HepG2 (cell line): ENCODE results near the gene NXF3. TPM values are rescaled to one million over a fixed set of nuclear protein-coding genes. Genes with fewer than 3 reads are reported as not detected.
"Not testable (repeated sequence)": the region's sequence is repeated elsewhere in the genome, so short reads cannot be mapped to it uniquely, and the experiment has no call there.

Experiments used
- ATAC-seq: fragments of 200-7000 bp; cut with Tn5 transposase; 3 replicates; pipeline ENCODE4 v1.9.1; 2020; ENCODE audit warnings: mild to moderate bottlenecking, moderate library complexity
- BruUV-seq: library from RNA; stranded (reverse); fragments of 400-500 nt; replicated peaks from 2 replicates; lab custom pipeline; 2021; lab: Mats Ljungman, UMichigan
- CTCF ChIA-PET: fragments of 300-600 bp; formaldehyde crosslinking; extraction: SDS; loops from one replicate; lab custom pipeline; 2021; ENCODE audit warnings: low total read pairs, inconsistent platforms, low intra/inter-chr PET ratio; lab: Yijun Ruan, JAX
- POLR2A ChIA-PET: fragments of 350-600 bp; sonication (Branson Sonifier 250); formaldehyde crosslinking; loops from one replicate; lab custom pipeline; 2020; ENCODE audit warnings: antibody characterized with exemption, inconsistent platforms; lab: Yijun Ruan, JAX
- DNase-seq: peaks from one replicate; pipeline ENCODE4 v3.0.0-alpha.2; 2015; ENCODE audit warnings: low spot score
- FAIRE-seq: peaks from 3 replicates; lab custom pipeline; 2011; peaks lifted over from hg19 to GRCh38; lab: Jason Lieb, UNC
- H2AFZ ChIP-seq: one replicate; pipeline ENCODE4 v1.6.1; 2011; ENCODE audit warnings: low read length, inconsistent platforms
- H3K27ac ChIP-seq: fragments of 300-600 bp; 3 replicates; pipeline ENCODE4 v1.8.0; 2011; ENCODE audit warnings: mixed run types, mild to moderate bottlenecking, mixed read lengths, low read length, inconsistent platforms; ENCODE audit not compliant: insufficient read depth; ENCODE audit errors: extremely low read length
- H3K27me3 ChIP-seq, 2 experiments: fragments of 200-600 bp in 1 of 2; 2 replicates in 1 of 2; 3 replicates in 1 of 2; pipeline versions ENCODE4 v1.6.0 to v1.8.0; 2011; ENCODE audit warnings: low read length in 2 of 2, mild to moderate bottlenecking in 2 of 2, moderate library complexity in 2 of 2, inconsistent platforms in 1 of 2; ENCODE audit not compliant: insufficient read depth in 2 of 2, control insufficient read depth in 1 of 2
- H3K36me3 ChIP-seq, 2 experiments: fragments of 200-600 bp in 1 of 2; replicated peaks in 1 of 2; 2 replicates in 1 of 2; 3 replicates in 1 of 2; pipeline versions ENCODE4 v1.5.1 to v1.8.0; 2011; ENCODE audit warnings: low read length in 2 of 2, inconsistent platforms in 1 of 2; ENCODE audit not compliant: insufficient read depth in 2 of 2, control insufficient read depth in 1 of 2
- H3K4me1 ChIP-seq: 2 replicates; pipeline ENCODE4 v1.5.1; 2012; ENCODE audit warnings: low read length, inconsistent platforms; ENCODE audit not compliant: insufficient read depth
- H3K4me2 ChIP-seq: 2 replicates; pipeline ENCODE4 v1.6.0; 2011; ENCODE audit warnings: low read depth, low read length, inconsistent platforms
- H3K4me3 ChIP-seq, 3 experiments: fragments of 200-600 bp in 1 of 3; sonication (generic), shearing (Covaris generic) in 1 of 3; replicated peaks in 1 of 3; 2 replicates each; pipeline ENCODE4 v1.5.1; 2011 to 2016; ENCODE audit warnings: low read length in 3 of 3, inconsistent platforms in 2 of 3, low read depth in 2 of 3, mild to moderate bottlenecking in 2 of 3, control low read depth in 1 of 3, mixed read lengths in 1 of 3; ENCODE audit not compliant: insufficient read depth in 1 of 3
- H3K79me2 ChIP-seq: one replicate; pipeline ENCODE4 v1.6.1; 2011; ENCODE audit warnings: low read length, inconsistent platforms; ENCODE audit not compliant: insufficient read depth
- H3K9ac ChIP-seq: 2 replicates; pipeline ENCODE4 v1.6.0; 2011; ENCODE audit warnings: mild to moderate bottlenecking, low read depth, low read length, inconsistent platforms; ENCODE audit not compliant: insufficient read depth
- H3K9me3 ChIP-seq: 2 replicates; pipeline ENCODE4 v1.5.1; 2012; ENCODE audit warnings: mild to moderate bottlenecking, low read length
- H4K20me1 ChIP-seq: 2 replicates; pipeline ENCODE4 v1.6.0; 2011; ENCODE audit warnings: inconsistent platforms, mild to moderate bottlenecking, low read length, moderate library complexity; ENCODE audit not compliant: insufficient read depth
- WGBS: methylation state at CpG from one replicate; pipeline ENCODE4 v1.1.6; 2017; ENCODE audit warnings: low lambda C conversion rate; 5-methylcytosine and 5-hydroxymethylcytosine counted together
- in situ Hi-C: cut with HindIII; loops from 2 replicates; pipeline ENCODE4 v1.10.0; 2017; ENCODE audit warnings: low pct_unique_long_range_greater_than_20kb; ENCODE audit not compliant: extremely low pct_ligation_motif_present
- intact Hi-C: fragments of 100-400 bp; cut with micrococcal nuclease; formaldehyde crosslinking; loops from one replicate; pipeline ENCODE4 v1.10.0; 2022; ENCODE audit not compliant: unreplicated experiment
- polyA plus RNA-seq, 8 experiments: library from polyadenylated mRNA; depleted of rRNA in 3 of 8; stranded (reverse) in 7 of 8; unstranded in 1 of 8; fragments of >200 nt; fragmentation: Illumina TruSeq in 4 of 8; extraction: Trizol in 4 of 8; gene quantifications; 2 replicates each; pipeline versions ENCODE4 v1.2.1 to v1.2.3, GENCODE V29; 2011 to 2016; ENCODE audit warnings: low read depth in 4 of 8, missing spikeins in 1 of 8, mixed read lengths in 1 of 8; ENCODE audit not compliant: insufficient read depth in 1 of 8
- total RNA-seq, 5 experiments: library from RNA; depleted of rRNA; stranded (reverse); fragments of >200 nt; fragmentation: Illumina TruSeq; extraction: Trizol; gene quantifications; 2 replicates each; pipeline ENCODE4 v1.2.3, GENCODE V29; 2016; ENCODE audit warnings: low read depth in 1 of 5

The NXF3 gene
- total and polyA plus RNA-seq, 2 of the 13 experiments (the other 11 are each of a cell fraction or from before 2014, with no cell fraction given): 0.05 TPM; not detected in 1

GRCh38 chrX:103104370-103104769 lies 11.4 kb upstream of the NXF3 start:
- WGBS: no CpG with 5 or more reads among the region's 26 CpGs
- H3K4me3 ChIP-seq, H3K27me3 ChIP-seq, CTCF ChIA-PET, H3K9ac ChIP-seq, H3K4me2 ChIP-seq, H3K9me3 ChIP-seq, H3K79me2 ChIP-seq, H3K4me1 ChIP-seq, FAIRE-seq, H2AFZ ChIP-seq, H3K27ac ChIP-seq, in situ Hi-C loops, POLR2A ChIA-PET, intact Hi-C loops, ATAC-seq, H3K36me3 ChIP-seq, H4K20me1 ChIP-seq, BruUV-seq, DNase-seq: not testable (repeated sequence)

GRCh38 chrX:103103866-103104265 lies 10.9 kb upstream of the NXF3 start:
- ATAC-seq, H3K27me3 ChIP-seq, CTCF ChIA-PET, H3K4me2 ChIP-seq, H4K20me1 ChIP-seq, H3K79me2 ChIP-seq, BruUV-seq, H3K4me1 ChIP-seq, H3K9me3 ChIP-seq, H2AFZ ChIP-seq, H3K27ac ChIP-seq, H3K9ac ChIP-seq, FAIRE-seq, in situ Hi-C loops, POLR2A ChIA-PET, H3K4me3 ChIP-seq, DNase-seq, H3K36me3 ChIP-seq, intact Hi-C loops: not testable (repeated sequence)
- WGBS: no CpG with 5 or more reads among the region's 2 CpGs
